GM12892 (cell line): ENCODE results near the gene PDIA6.

Source experiments
- DNase-seq: peaks from one replicate; pipeline ENCODE4 v3.0.0; 2011; ENCODE audit not compliant: insufficient read length
- FAIRE-seq: peaks from 2 replicates; lab custom pipeline; 2011; peaks lifted over from hg19 to GRCh38; lab: Jason Lieb, UNC
- POLR2A ChIP-seq: IDR thresholded peaks from 2 replicates; pipeline ENCODE4 v1.6.1; 2011; ENCODE audit warnings: low read depth, low read length, control low read depth
- POLR2AphosphoS5 ChIP-seq: IDR thresholded peaks from 2 replicates; pipeline ENCODE4 v1.6.1; 2011; ENCODE audit warnings: low read depth, low read length, control low read depth
- TAF1 ChIP-seq: IDR thresholded peaks from 2 replicates; pipeline ENCODE4 v1.6.1; 2011; ENCODE audit warnings: low read depth, mild to moderate bottlenecking, control low read depth, low read length, borderline replicate concordance

The PDIA6 gene

GRCh38 chr2:10764096-10764785 lies 48.3 kb downstream of the PDIA6 start:
- FAIRE-seq (no peak), DNase-seq (no peak)
- TF ChIP-seq POLR2A = no peak
- TF ChIP-seq POLR2AphosphoS5 = no peak
- TF ChIP-seq TAF1 = no peak

GRCh38 chr2:10763461-10763800 lies 49.2 kb downstream of the PDIA6 start:
- no peak for TF ChIP-seq POLR2A
- no peak for TF ChIP-seq TAF1
- TF ChIP-seq POLR2AphosphoS5 = no peak
- DNase-seq = no peak
- FAIRE-seq = no peak

GRCh38 chr2:10762651-10763460 lies 49.7 kb downstream of the PDIA6 start:
- FAIRE-seq = no peak
- DNase-seq = no peak
- TF ChIP-seq POLR2AphosphoS5 = no peak
- no peak for TF ChIP-seq TAF1
- no peak for TF ChIP-seq POLR2A

- DNase-seq (no peak), FAIRE-seq (no peak)
- no peak for TF ChIP-seq POLR2A
- TF ChIP-seq POLR2AphosphoS5 = no peak
- no peak for TF ChIP-seq TAF1
Measured at GRCh38 chr2:10761591-10761990, 51.0 kb downstream of the PDIA6 start.

- no peak for DNase-seq
- FAIRE-seq = no peak
- no peak for TF ChIP-seq POLR2AphosphoS5
Measured at GRCh38 chr2:10760794-10761504, 51.6 kb downstream of the PDIA6 start.

GRCh38 chr2:10759151-10759714 lies 53.4 kb downstream of the PDIA6 start:
- TF ChIP-seq TAF1 = no peak
- no peak for FAIRE-seq
- no peak for DNase-seq

GRCh38 chr2:10757814-10758286 lies 54.7 kb downstream of the PDIA6 start:
- no peak for DNase-seq
- TF ChIP-seq TAF1 (no peak), POLR2AphosphoS5 (no peak), POLR2A (no peak)
- no peak for FAIRE-seq

- DNase-seq = no peak
- no peak for FAIRE-seq
- TF ChIP-seq POLR2AphosphoS5 = no peak
- no peak for TF ChIP-seq POLR2A
- TF ChIP-seq TAF1 = no peak
Measured at GRCh38 chr2:10755621-10756020, 57.0 kb downstream of the PDIA6 start.

GRCh38 chr2:10753876-10754275 lies 58.7 kb downstream of the PDIA6 start:
- no peak for FAIRE-seq

GRCh38 chr2:10753156-10753555 lies 59.4 kb downstream of the PDIA6 start:
- DNase-seq (no peak), FAIRE-seq (no peak)
- TF ChIP-seq TAF1 (no peak), POLR2AphosphoS5 (no peak), POLR2A (no peak)

More at GRCh38 chr2:10753876-10754275, 58.7 kb downstream of the PDIA6 start:
- DNase-seq = no peak
- TF ChIP-seq POLR2A (no peak), TAF1 (no peak), POLR2AphosphoS5 (no peak)

GRCh38 chr2:10752236-10752635 lies 60.3 kb downstream of the PDIA6 start:
- DNase-seq = no peak

GRCh38 chr2:10750610-10751009 lies 62.0 kb downstream of the PDIA6 start:
- DNase-seq (no peak), FAIRE-seq (no peak)
- TF ChIP-seq POLR2AphosphoS5 = no peak
- no peak for TF ChIP-seq TAF1
- no peak for TF ChIP-seq POLR2A

More at GRCh38 chr2:10752236-10752635, 60.3 kb downstream of the PDIA6 start:
- FAIRE-seq = no peak
- TF ChIP-seq POLR2A (no peak), TAF1 (no peak), POLR2AphosphoS5 (no peak)
